Choroid plexus epithelial cell (primary cell): ENCODE results near the gene TXNRD2.
A peak's percentile ranks its signal among the peaks of the same experiment; 100 is the strongest.

Experiments used
- DNase-seq: peaks from one replicate; pipeline ENCODE4 v3.0.0-alpha.2; 2010; ENCODE audit warnings: low read depth
- H3K4me3 ChIP-seq: 2 replicates; pipeline ENCODE4 v1.5.1; 2011; ENCODE audit warnings: low read depth, mild to moderate bottlenecking, control low read depth, low read length, moderate library complexity
- TF ChIP-seq, protein P1 (sequence below): conservative IDR thresholded peaks from 2 replicates; pipeline ENCODE4 v1.5.1; 2011; ENCODE audit warnings: low read depth, mild to moderate bottlenecking, control low read depth, inconsistent platforms, low read length, moderate library complexity

The TXNRD2 gene

DNA sequence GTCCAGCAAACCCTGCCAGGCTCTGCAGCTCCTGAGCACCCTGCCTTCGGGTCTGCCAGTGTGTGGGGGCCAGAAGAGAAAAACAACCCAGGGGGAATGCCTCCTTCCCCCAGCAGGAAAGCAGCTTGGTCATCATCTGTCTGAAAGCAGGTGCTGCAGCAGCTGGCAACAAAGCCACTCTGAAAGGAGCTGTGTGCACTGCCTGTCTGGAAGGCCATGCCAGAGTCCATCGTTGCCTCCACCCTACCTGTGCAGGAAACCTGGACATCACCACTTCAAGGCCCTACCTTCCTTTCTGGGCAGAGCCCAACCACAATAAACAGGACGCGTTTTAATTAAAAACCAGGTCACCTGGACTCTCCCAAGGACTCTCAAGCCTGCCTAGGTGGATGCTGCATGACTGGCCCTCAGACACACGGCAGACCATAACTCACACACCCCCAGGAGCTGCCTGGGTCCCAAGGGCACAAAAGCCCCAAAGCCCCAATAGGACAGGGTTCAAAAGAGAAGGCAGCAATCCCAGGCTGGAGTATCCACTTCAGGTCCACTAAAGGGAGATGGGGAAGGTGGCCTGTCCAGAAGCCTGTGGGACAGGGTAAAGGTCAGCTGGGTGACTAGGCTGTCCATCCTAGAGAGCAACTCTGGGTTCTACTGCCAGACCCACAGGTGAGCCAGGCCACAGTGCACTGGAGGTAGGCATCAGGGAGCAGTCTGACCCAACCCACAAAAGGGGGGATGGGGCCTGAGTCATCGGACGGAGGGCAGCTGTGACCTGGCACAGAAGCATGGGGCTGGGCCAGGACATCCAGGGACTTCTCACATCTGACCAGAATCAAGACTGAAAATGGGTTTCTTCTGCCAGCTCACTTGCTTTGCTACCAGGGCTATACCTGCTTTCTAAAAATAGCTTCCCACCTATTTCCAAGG, 93.1 kb downstream of the TXNRD2 start:
- no peak overlapping the region for H3K4me3 ChIP-seq
- TF ChIP-seq, protein P1, sequence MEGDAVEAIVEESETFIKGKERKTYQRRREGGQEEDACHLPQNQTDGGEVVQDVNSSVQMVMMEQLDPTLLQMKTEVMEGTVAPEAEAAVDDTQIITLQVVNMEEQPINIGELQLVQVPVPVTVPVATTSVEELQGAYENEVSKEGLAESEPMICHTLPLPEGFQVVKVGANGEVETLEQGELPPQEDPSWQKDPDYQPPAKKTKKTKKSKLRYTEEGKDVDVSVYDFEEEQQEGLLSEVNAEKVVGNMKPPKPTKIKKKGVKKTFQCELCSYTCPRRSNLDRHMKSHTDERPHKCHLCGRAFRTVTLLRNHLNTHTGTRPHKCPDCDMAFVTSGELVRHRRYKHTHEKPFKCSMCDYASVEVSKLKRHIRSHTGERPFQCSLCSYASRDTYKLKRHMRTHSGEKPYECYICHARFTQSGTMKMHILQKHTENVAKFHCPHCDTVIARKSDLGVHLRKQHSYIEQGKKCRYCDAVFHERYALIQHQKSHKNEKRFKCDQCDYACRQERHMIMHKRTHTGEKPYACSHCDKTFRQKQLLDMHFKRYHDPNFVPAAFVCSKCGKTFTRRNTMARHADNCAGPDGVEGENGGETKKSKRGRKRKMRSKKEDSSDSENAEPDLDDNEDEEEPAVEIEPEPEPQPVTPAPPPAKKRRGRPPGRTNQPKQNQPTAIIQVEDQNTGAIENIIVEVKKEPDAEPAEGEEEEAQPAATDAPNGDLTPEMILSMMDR: no peak

DNA sequence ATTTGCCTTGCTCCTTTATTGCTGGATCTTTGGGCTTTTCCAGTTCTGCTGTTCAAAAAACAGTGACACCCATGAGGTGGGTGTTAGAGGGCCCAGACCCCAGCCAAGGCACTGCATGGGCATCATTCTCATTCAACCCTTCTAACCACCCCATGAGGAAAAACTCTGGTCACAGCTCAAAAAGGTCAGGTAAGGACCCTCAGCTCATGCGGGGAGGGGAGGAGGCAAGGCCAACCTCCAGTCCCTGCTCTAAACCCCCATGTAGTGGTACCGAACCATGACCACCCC, 94.3 kb downstream of the TXNRD2 start:
- no peak for DNase-seq

More for the DNA sequence above, 93.1 kb downstream of the TXNRD2 start:
- no peak for DNase-seq

DNA sequence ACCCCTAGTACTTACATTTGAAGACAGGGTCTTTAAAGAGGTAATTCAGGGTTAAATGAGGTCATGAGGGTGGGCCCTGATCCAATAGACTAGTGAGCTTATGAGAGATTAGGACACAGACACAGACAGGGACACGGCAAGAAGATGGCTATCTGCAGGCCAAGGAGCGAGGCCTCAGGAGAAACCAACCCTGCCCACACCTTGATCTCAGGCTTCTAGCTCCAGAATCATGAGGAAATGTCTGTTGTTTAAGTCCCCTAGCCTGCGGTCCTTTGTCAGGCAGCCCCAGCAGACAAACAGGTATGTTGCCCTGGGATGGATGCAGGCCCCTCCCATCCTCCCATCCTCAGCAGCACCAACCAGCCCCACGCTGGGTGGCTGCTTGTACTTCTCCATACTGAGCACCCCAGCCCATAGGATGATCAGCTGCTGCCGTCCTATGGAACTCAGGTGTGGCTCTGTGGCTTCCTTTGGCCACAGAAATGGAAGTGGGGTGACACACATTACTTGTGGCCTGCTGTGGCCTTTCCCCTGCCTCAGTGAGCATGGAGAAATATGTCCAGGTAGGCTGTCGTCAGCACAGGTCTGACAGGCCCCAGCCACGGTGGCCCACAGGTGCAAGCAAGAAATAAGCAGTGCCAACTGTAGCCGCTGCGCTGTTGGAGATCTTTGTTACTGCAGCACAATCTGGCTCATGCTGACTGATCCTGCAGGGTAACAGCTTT, 94.8 kb downstream of the TXNRD2 start:
- H3K4me3 ChIP-seq: no peak overlapping the region
- DNase-seq: no peak
- TF ChIP-seq, protein P1: no peak

More for the DNA sequence above, 94.3 kb downstream of the TXNRD2 start:
- TF ChIP-seq, protein P1: no peak
- H3K4me3 ChIP-seq: no peak overlapping the region

DNA sequence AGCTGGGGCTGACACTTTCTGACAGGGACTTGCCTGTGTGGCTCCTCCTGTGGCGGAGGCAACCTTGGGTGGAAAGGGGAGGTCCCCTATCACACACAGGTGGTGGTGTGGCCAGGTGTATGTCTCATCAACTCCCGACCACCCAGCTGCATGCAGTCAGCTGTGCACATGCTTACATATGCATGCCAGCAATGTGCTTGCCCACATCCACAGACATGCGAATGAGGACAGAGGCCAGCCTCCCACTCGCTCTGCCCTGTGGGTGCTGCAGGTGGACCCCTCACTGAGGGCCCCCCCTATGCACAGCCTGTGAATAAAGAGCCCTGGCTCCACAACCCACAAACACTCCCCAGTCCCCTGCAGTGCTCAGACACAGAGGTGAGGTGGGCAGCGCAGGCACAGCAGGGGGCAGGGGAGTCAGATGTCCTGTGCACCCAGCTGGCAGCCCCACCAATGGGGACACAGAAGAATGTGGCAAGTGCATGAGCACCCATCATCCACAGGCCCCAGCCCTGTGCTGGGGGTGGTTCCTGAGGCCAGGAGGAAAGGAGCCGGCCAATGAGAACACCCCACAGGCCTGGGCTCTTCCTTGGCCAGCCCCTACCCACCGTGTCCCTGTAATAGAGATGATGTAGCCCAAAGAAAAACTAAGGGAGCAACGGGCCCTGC, 96.4 kb downstream of the TXNRD2 start:
- TF ChIP-seq, protein P1: no peak
- no peak for DNase-seq
- H3K4me3 ChIP-seq: no peak overlapping the region

DNA sequence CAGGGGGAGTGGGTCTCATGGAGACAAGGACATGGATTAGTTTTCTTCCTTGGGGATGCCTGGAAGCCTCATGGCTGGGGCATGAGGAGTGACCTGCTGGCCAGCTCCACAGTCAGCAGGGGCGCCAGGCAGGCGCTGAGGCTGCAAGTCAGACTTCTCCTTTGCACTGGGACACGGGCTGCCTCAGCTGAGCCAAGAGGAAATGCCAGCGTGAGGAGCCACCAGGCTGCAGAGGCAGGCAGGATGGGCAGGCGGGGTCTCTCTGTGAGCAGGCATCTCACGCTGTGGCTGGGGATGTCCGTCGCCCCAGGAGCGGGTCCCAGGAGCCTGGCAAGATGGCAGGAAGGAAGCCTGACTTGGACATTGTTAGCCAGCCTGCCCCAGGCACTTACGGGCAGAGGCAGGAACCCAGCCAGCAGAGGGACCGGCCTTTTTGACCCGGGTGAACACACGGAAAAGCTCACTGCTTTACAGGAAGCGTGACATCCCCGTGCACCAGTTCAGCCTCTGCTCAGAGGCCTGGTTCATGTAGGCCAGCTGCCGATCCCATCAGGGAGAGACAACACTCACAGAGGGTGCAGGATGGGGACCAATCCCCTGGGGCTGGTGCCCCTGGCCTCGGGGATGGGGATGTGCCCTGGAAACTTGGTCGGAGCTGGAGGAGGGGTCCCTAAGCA, 97.1 kb downstream of the TXNRD2 start:
- peak; percentile 42 for DNase-seq
- TF ChIP-seq, protein P1: no peak
- no peak overlapping the region for H3K4me3 ChIP-seq

DNA sequence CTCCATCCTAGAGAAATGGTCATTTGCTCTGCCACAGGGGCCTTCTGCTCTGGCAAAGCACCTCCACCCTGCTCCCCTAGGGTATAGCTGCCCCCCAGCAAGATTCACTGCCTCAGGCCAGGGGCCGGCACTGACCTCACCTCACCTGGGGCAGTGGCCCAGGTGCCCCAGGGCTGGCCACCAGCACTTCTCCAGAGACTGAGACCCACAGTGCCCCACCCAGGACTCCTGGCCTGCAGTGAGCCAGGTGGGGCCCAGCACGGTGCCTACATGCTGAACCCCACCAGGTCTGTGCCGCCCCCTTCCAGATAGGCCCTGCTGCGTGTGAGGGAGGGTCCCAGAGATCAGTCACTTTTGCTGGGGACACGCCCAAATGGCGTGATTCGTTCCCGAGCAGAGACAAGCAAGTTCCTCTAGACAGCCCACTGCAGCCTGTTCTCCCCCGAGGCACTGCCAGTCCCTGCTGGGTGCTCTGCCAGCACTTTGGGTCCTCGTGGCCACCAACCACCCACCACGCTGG, 97.7 kb downstream of the TXNRD2 start:
- TF ChIP-seq, protein P1: no peak
- H3K4me3 ChIP-seq: no peak overlapping the region
- DNase-seq: no peak
